ENCODE results near the gene C12orf57. TPM values are rescaled to one million over a fixed set of nuclear protein-coding genes. Genes with fewer than 3 reads are reported as not detected.

C12orf57 gene
- total and polyA plus RNA-seq, 2 of the 8 experiments (the other 6 are each of a cell fraction or from before 2014, with no cell fraction given): 174 to 993 TPM

GRCh38 chr12:6980740-6981139 lies 36.9 kb downstream of the C12orf57 start:
- no peak overlapping the region for H2AK5ac ChIP-seq (ENCODE audit: low read depth, low read length)
- no peak overlapping the region for H3K23ac ChIP-seq (ENCODE audit: insufficient read length)
- FAIRE-seq (no peak), DNase-seq (ENCODE audit: low read depth in 1 of 2, low spot score in 2 of 2) (no peak)
- H3K4me1 ChIP-seq (replicated peaks in 1 of 4; ENCODE audit: control insufficient read depth in 3 of 4, insufficient read depth in 4 of 4, low read length in 3 of 4): peaks cover 0 to 6% (median under 1%) of the 10 kb centered on the region in 4 experiments; a peak in 2 of 7 replicates
- no peak overlapping the region for H3K4ac ChIP-seq (replicated peaks; ENCODE audit: insufficient read length, low read depth, low read length)
- 0 out of 2 replicates have a peak, but pooled peaks cover 2% of the 10 kb centered on the region for H3K79me1 ChIP-seq (ENCODE audit: low read depth, low read length)
- no peak overlapping the region for H2BK12ac ChIP-seq (ENCODE audit: low read depth, low read length)
- ChIA-PET CTCF (ENCODE audit: partially characterized antibody) (interaction anchor here (0.6 to 1.6 kb wide), 4 partner anchors 16 to 112 kb away, joined by 3 to 4 read pairs (median 3); no protein-coding TSS in a partner anchor), POLR2A (ENCODE audit: partially characterized antibody) (interaction anchor here (0.7 to 30.5 kb wide), 9 partner anchors 8 to 127 kb away, joined by 3 to 1596 read pairs (median 4); partner anchors contain the start of genes ATN1, C12orf57, LPCAT3 and PTPN6)
- H3K4me2 ChIP-seq (ENCODE audit: insufficient read depth in 1 of 2, low read depth in 2 of 2, low read length in 2 of 2): no peak overlapping the region
- H4K8ac ChIP-seq (ENCODE audit: extremely low read depth, insufficient read depth, low read length): no peak overlapping the region
- H4K5ac ChIP-seq (ENCODE audit: insufficient read length, low read depth, low read length): no peak overlapping the region
- no peak overlapping the region for H2AFZ ChIP-seq (ENCODE audit: low read length)
- no peaks in the 10 kb centered on the region for H3K23me2 ChIP-seq (ENCODE audit: low read depth, low read length)
- H4K91ac ChIP-seq (replicated peaks; ENCODE audit: insufficient read length, low read length): no peak overlapping the region
- H3K56ac ChIP-seq (replicated peaks; ENCODE audit: insufficient read length, low read depth, low read length): no peak overlapping the region
- no peaks in the 10 kb centered on the region for H3K27me3 ChIP-seq (replicated peaks in 1 of 4; ENCODE audit: control insufficient read depth in 3 of 4, extremely low read depth in 1 of 4, insufficient read depth in 3 of 4, low read length in 3 of 4)
- H3K18ac ChIP-seq (ENCODE audit: extremely low read depth, low read length): no peak overlapping the region
- H3K27ac ChIP-seq (ENCODE audit: low read depth, low read length): no peak overlapping the region
- H2BK5ac ChIP-seq (ENCODE audit: low read depth, low read length): no peak overlapping the region
- no peak overlapping the region for H2BK20ac ChIP-seq (ENCODE audit: low read length)
- H3K4me3 ChIP-seq (ENCODE audit: extremely low read depth in 1 of 4, insufficient read depth in 2 of 4, low read depth in 3 of 4, low read length in 4 of 4): no peak overlapping the region
- peaks cover 5 to 9% of the 10 kb centered on the region in 2 experiments for H4K20me1 ChIP-seq (replicated peaks in 1 of 2; ENCODE audit: control insufficient read depth in 1 of 2, insufficient read depth in 2 of 2, low read length in 2 of 2)
- H3K79me2 ChIP-seq (ENCODE audit: control insufficient read depth in 1 of 2, insufficient read depth in 2 of 2, low read length in 2 of 2): no peaks in the 10 kb centered on the region
- no peaks in the 10 kb centered on the region for H3K9me3 ChIP-seq (ENCODE audit: insufficient read depth in 2 of 2, low read depth in 1 of 2, low read length in 1 of 2)
- peaks cover 16 to 74% (median 36%) of the 10 kb centered on the region in 4 experiments; a peak in 7 of 8 replicates for H3K36me3 ChIP-seq (ENCODE audit: control insufficient read depth in 2 of 4, insufficient read depth in 4 of 4, low read length in 3 of 4)
- H2BK15ac ChIP-seq (ENCODE audit: low read length): no peak overlapping the region
- no peak overlapping the region for H3K14ac ChIP-seq (ENCODE audit: insufficient read length)
- H2BK120ac ChIP-seq (replicated peaks; ENCODE audit: low read depth, low read length): no peak overlapping the region
- H3K9ac ChIP-seq (replicated peaks in 1 of 4; ENCODE audit: extremely low read depth in 1 of 4, low read depth in 3 of 4, low read length in 3 of 4): no peak overlapping the region
- TF ChIP-seq JUN (IDR thresholded peaks at IDR 0.05; ENCODE audit: low read depth, low read length): no peak

Measured in H1 (cell line).